Measurements from ENCODE around the gene SIN3A.

GRCh38 chr15:75451674-75452363 is at the start of gene SIN3A:
- TF ChIP-seq, protein P1, sequence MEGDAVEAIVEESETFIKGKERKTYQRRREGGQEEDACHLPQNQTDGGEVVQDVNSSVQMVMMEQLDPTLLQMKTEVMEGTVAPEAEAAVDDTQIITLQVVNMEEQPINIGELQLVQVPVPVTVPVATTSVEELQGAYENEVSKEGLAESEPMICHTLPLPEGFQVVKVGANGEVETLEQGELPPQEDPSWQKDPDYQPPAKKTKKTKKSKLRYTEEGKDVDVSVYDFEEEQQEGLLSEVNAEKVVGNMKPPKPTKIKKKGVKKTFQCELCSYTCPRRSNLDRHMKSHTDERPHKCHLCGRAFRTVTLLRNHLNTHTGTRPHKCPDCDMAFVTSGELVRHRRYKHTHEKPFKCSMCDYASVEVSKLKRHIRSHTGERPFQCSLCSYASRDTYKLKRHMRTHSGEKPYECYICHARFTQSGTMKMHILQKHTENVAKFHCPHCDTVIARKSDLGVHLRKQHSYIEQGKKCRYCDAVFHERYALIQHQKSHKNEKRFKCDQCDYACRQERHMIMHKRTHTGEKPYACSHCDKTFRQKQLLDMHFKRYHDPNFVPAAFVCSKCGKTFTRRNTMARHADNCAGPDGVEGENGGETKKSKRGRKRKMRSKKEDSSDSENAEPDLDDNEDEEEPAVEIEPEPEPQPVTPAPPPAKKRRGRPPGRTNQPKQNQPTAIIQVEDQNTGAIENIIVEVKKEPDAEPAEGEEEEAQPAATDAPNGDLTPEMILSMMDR (IDR thresholded peaks at IDR 0.05; ENCODE audit: low read depth, low read length, missing input control), result no peak
- TF ChIP-seq, protein P2, sequence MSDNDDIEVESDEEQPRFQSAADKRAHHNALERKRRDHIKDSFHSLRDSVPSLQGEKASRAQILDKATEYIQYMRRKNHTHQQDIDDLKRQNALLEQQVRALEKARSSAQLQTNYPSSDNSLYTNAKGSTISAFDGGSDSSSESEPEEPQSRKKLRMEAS (IDR thresholded peaks at IDR 0.05), result peak; percentile 27
- TF ChIP-seq GABPA (IDR thresholded peaks at IDR 0.05 in 1 of 2, conservative IDR thresholded peaks at IDR 0.05 in 1 of 2), result no peak
- TF ChIP-seq RAD21 (IDR thresholded peaks at IDR 0.05), result peak in 1 of 2 donors; percentile 15
- peak; percentile 25 for TF ChIP-seq ATF3 (IDR thresholded peaks at IDR 0.05)
